GM12874 (cell line): Measurements from ENCODE around the gene ERCC4.

Experiments
- TF ChIP-seq, protein P1 (sequence below): IDR thresholded peaks from 2 replicates; pipeline ENCODE4 v1.5.1; 2011; ENCODE audit warnings: low read depth, mild to moderate bottlenecking, control low read depth, low read length, moderate library complexity; ENCODE audit not compliant: insufficient read depth

The ERCC4 gene

GRCh38 chr16:13919683-13920509, at the start of gene ERCC4:
ERCC4 (plus strand) TSS chr16:13920154; CDS start chr16:13920166, 12 bp downstream.
- TF ChIP-seq, protein P1, sequence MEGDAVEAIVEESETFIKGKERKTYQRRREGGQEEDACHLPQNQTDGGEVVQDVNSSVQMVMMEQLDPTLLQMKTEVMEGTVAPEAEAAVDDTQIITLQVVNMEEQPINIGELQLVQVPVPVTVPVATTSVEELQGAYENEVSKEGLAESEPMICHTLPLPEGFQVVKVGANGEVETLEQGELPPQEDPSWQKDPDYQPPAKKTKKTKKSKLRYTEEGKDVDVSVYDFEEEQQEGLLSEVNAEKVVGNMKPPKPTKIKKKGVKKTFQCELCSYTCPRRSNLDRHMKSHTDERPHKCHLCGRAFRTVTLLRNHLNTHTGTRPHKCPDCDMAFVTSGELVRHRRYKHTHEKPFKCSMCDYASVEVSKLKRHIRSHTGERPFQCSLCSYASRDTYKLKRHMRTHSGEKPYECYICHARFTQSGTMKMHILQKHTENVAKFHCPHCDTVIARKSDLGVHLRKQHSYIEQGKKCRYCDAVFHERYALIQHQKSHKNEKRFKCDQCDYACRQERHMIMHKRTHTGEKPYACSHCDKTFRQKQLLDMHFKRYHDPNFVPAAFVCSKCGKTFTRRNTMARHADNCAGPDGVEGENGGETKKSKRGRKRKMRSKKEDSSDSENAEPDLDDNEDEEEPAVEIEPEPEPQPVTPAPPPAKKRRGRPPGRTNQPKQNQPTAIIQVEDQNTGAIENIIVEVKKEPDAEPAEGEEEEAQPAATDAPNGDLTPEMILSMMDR: peak; percentile 96

GRCh38 chr16:13873835-13874438, 46.0 kb upstream of the ERCC4 start:
- TF ChIP-seq, protein P1: 0 out of 2 replicates have a peak, but pooled peaks have one; percentile 16

- TF ChIP-seq, protein P1: no peak
These were observed 44.2 kb upstream of the ERCC4 start for GRCh38 chr16:13875614-13876284.

- TF ChIP-seq, protein P1: no peak
These were observed 36.7 kb upstream of the ERCC4 start for GRCh38 chr16:13883276-13883675.

- TF ChIP-seq, protein P1: no peak
These were observed 36.1 kb upstream of the ERCC4 start for GRCh38 chr16:13883881-13884280.

DNA sequence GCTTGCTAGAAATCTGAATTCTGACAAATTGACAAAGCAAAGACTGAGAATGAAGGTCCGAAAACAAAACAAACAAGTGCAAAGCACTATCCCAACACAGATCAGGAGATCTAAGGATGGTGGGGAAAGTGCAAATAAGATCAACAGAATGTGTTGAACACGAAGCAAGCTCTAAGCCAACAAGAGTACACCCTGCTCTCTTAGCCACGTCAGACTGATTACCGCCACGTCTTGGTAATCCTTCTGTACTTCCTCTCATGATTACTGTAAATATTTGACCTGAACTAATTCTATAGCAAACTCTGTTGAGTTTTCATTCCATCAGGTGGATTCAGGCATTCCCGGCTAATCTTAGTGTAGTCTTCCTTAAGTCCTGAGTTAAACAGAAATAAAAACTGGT, 34.3 kb upstream of the ERCC4 start:
- TF ChIP-seq, protein P1: no peak

- TF ChIP-seq, protein P1: no peak
These were observed 33.3 kb upstream of the ERCC4 start for GRCh38 chr16:13886608-13887007.
